RWPE1 (cell line): Measurements from ENCODE around the gene MVK.
A peak's percentile ranks its signal among the peaks of the same experiment; 100 is the strongest.

ENCODE experiments used
- CTCF ChIA-PET: fragments of 350-600 bp; sonication (Branson Sonifier 250); formaldehyde crosslinking; extraction: SDS; loops from one replicate; lab custom pipeline; 2021; lab: Yijun Ruan, JAX
- POLR2A ChIA-PET: fragments of 400-600 bp; formaldehyde crosslinking; extraction: SDS; loops from one replicate; lab custom pipeline; 2020; ENCODE audit warnings: antibody characterized with exemption; ENCODE audit not compliant: low non-redundant PET; lab: Yijun Ruan, JAX
- DNase-seq: peaks from one replicate; pipeline ENCODE4 v3.0.0; 2012; ENCODE audit warnings: low spot score
- H3K27ac ChIP-seq: fragments of 450-650 bp; 2 replicates; pipeline ENCODE4 v1.5.1; 2017
- TF ChIP-seq, protein P1 (sequence below): fragments of 450-650 bp; conservative IDR thresholded peaks from 2 replicates; pipeline ENCODE4 v1.5.1; 2017; ENCODE audit warnings: low read depth, mild to moderate bottlenecking

Gene MVK

DNA sequence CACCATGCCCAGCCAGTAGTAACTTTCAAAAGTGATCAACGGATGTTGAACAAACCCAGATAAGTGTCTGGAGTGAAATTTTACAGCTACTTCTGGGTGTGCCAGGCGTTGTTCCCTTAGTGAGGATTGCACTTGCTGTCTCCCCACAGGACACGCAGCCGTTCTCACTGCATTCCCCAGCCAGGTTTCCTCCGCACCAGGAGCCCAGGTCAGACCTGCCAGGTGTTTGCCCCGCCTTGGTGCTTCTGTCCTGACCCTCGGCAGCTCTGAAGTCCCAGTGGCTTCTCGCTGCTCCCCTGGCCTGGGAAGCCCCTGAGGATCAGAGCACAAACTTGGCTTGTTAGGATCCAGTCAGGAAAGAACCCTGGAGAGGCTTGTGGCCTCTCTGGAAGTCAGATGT, 36.5 kb upstream of the MVK start:
- ChIA-PET CTCF (interaction anchor here (0.9 kb wide), 1 partner anchor 109 kb away, joined by 6 read pairs; no protein-coding TSS in a partner anchor), POLR2A (no interaction called here)
- H3K27ac ChIP-seq = no peak overlapping the region
- TF ChIP-seq, protein P1, sequence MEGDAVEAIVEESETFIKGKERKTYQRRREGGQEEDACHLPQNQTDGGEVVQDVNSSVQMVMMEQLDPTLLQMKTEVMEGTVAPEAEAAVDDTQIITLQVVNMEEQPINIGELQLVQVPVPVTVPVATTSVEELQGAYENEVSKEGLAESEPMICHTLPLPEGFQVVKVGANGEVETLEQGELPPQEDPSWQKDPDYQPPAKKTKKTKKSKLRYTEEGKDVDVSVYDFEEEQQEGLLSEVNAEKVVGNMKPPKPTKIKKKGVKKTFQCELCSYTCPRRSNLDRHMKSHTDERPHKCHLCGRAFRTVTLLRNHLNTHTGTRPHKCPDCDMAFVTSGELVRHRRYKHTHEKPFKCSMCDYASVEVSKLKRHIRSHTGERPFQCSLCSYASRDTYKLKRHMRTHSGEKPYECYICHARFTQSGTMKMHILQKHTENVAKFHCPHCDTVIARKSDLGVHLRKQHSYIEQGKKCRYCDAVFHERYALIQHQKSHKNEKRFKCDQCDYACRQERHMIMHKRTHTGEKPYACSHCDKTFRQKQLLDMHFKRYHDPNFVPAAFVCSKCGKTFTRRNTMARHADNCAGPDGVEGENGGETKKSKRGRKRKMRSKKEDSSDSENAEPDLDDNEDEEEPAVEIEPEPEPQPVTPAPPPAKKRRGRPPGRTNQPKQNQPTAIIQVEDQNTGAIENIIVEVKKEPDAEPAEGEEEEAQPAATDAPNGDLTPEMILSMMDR = no peak
- no peak for DNase-seq

DNA sequence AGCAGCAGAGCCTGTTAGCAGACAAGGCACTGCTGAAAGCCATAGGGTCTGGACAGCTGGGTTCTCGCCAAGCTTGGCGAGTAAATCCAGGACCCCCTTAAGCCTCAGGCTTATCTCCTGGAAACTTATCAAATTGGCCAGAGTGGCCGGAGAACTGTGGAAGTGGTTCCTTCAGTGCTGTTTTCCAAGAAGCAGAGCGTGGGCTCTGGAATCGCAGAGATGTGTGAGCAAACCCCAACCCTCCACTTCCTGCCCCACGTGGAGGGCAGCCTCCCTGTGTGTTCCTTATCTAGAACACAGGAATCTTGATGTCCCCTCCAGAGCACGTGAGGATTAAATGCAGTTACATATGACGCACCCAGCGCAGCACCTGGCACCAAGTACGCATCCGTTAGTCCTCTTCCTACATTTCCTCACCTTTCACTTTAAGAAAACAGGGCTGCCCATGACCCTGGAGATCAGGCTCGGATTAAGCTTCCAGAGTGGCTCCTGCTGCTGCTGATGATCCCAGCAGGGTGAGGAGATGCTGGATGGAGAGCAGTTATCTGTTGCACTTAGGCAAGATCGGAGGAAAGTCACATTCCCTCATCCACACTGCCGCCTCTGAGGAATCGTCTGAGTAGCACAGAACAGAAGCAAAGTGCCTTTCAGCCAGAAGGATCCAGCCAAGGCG, 35.3 kb upstream of the MVK start:
- TF ChIP-seq, protein P1 = no peak
- CTCF ChIA-PET = interaction anchor here (0.9 kb wide), 1 partner anchor 110 kb away, joined by 6 read pairs; no protein-coding TSS in a partner anchor
- no peak overlapping the region for H3K27ac ChIP-seq
- no peak for DNase-seq
- POLR2A ChIA-PET = no interaction called here

DNA sequence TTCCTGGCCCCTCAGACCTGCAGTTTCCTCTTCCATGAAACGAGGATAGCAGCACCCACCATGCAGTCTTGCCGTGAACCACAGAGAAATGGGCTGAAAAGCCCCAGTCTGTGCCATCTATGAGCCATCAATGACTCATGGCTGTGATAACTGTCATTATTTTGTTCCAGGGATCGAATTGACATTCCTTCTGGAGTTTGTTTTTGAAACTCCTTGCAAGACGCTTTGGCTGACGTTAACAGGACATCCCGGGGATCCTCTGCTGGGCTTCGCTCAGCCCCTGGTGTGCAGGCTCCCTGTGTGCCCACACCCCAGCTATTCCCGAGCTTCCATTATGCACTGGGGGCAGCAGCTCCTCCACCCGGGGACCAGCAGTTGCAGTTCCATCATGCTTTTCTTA, 34.1 kb upstream of the MVK start:
- no peak overlapping the region for H3K27ac ChIP-seq
- ChIA-PET CTCF (interaction anchor here (0.8 kb wide), 1 partner anchor 29 kb away, joined by 3 read pairs; no protein-coding TSS in a partner anchor), POLR2A (no interaction called here)
- no peak for DNase-seq
- TF ChIP-seq, protein P1 = no peak

DNA sequence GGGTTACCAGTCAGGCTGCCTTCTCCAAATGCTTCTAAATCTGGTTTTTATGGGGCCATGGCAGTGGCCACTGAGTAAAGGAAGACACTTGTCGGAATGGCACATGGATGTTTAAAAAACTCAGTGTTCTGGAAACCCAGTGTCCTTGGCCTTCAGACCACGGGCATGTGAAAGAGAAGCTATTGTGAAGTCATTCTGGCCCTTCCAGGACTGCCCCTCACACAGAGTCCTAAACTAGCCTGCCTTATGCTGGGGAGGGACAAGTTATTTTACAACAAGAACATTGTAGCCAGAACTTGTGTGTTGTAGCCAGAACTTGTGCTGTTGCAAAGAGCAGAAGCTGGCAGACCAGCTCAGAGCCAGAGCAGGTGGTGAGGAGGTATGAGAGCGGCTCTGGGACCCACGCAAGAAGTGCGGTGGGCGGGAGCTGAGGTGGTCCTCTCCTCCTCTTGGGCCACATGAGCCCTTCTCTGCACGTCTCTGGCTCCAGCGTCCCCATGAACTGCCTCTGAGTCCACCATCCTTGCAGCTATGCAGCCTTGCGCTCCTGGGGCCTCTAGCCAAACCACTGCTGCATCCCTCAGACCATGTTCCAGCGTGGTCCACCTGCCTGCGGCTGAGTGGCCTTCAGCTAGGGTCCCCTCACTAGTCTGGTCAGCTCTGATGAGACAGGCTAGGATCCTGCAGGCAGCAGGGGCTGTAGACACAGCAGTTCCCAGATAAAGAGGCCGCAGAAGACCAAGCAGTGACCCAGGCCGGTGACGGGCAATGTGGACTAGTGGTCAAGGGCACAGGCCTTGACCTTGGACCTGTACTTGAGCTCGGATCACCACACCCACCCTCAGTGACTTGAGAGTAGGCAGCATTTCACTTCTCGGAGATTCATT, 32.8 kb upstream of the MVK start:
- CTCF ChIA-PET = no interaction called here
- POLR2A ChIA-PET = no interaction called here
- DNase-seq = no peak
- TF ChIP-seq, protein P1 = no peak
- no peak overlapping the region for H3K27ac ChIP-seq

DNA sequence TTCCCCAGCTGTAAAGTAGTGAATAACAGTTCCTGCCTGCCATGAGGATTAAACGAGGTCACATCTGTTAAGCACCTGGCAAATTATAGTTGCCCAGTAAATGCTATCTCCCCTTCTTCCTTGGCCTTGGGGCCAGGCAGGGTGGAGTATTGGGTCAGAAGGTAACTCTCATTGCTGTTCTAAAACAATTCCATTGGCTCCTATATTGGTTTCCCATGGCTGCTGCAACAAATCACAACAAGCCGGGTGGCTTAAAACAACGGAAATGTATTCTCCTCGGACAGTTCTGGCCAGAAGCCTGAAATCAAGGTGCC, 32.2 kb upstream of the MVK start:
- H3K27ac ChIP-seq = no peak overlapping the region
- CTCF ChIA-PET = no interaction called here
- TF ChIP-seq, protein P1 = no peak
- POLR2A ChIA-PET = no interaction called here
- DNase-seq = no peak

DNA sequence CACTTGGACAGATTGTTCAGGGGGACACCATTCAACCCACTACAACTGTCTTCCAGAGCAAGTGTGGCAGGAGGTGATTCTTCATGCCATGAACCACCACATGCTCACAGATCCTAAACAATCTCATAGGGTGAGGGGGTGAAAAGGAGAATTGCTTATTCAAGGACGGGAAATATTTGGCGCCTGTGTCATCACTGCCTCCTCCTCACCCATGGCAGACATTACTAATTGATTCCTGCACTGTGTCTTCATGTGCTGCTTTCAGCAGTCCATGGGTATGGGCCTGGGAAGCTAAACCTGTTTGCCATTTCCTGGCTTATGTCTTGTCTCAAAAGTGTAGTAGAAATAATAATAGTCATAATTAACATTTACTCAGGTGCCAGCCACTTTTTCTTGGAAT, 31.6 kb upstream of the MVK start:
- ChIA-PET CTCF (no interaction called here), POLR2A (no interaction called here)
- DNase-seq = peak; percentile 20
- TF ChIP-seq, protein P1 = no peak
- no peak overlapping the region for H3K27ac ChIP-seq
